Activated T-cell treated with anti-CD3 and anti-CD28 coated beads for 24 hours (primary cell): ENCODE data around the gene NSD2.
A peak's percentile ranks its signal among the peaks of the same experiment; 100 is the strongest.

Source experiments
- DNase-seq: peaks from one replicate; pipeline ENCODE4 v3.0.0-alpha.2; 2020; ENCODE audit warnings: low read depth

Gene NSD2

DNA sequence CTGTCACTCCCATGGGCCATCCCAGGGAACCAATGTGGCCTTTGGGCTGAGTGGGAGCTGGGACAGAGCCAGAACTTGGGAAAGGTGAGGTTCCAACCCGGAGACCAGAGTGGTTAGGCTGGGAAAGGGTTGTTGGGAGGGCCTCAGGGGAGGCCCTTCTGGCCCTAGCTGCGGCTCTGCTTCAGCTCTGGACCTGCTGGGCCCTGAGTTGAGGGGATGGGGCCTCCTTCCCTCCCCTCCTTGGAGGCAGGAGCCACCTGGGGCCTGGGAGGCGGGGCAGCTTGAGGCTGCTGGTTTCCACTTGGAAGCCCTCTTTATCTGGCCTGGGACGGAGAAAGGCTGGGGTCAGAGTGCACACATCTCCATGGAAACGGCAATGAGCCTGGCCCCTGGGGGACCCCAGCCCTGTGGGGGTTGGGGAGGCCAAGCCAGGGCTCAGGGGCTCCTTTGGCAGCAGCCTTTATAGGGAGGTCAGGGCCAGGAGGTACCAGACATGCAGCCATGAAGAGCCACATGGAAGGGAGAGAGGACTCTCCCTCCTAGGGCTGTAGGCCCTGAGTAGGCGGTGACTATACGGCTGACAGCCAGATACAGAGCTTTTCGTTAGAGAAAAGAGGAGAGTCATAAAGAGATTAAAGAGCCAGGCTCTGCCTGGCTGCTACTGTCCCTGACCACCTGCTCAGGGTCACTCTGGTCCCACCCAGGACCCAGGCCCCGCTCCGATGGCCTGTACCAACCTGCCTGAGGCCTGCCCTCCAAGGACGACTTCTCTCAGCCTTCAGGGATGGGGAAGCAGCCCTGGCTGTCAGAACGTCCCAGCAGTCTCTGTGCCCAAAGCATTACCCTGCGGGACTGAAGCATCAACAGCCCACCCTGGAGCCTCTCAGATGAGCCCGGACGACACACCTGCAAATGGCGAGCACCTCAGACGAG, 6.9 kb upstream of the NSD2 start:
- no peak for DNase-seq

DNA sequence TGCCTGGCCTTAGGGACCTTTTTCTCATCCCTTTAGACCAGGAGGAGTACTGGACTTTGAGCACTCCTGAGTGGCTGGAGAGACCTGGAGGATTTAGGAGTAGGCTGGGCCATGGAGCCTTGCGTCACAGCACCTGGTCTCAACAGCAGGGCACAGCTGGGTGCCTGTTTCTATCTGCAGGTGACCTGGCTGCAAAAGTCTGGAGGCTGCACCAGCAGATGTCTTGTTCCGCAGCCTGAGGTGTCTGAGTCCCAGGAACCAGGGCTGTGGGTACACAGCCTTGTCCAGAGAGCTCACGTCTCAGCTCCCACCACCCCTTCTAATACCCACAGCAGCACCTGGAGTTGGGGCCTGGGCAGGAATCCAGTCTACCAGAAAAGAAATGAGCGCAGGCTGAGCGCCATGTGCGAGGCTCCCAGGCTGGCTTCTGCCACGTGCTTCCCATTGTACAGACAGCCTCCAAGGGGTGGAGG, 5.0 kb upstream of the NSD2 start:
- DNase-seq: no peak

DNA sequence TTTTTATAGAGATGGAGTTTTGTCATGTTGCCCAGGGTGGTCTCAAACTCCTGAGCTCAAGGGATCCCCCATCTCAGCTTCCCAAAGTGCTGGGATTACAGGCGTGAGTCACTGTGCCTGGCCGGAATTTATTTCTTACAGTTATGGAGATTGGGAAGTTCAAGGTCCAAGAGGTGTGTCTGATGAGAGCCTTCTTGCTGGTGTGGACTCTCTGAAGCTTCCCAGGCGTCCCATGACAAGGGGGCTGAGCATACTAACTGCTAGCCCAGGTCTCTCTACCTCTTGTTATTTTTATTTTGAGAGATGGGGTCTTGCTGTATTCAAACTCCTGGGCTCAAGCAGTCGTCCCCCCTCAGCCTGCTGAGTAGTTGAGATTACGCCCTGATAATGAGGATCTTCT, 2.9 kb upstream of the NSD2 start:
- DNase-seq: no peak

DNA sequence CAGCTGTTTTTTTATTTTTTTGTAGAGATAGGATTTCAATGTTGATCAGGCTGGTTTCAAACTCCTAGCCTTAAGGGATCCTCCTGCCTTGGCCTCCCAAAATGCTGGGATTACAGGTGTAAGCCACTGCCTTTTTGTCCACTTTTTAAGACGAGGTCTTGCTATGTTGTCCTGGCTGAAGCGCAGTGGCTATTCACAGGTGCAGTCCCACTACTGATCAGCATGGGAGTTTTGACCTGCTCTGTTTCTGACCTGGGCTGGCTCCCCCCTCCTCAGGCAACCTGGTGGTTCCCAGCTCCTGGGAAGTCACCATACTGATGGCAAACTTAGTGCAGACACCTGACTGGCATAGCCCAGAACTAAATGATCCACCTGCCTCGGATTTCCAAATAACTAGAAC, 2.3 kb upstream of the NSD2 start:
- DNase-seq: no peak

DNA sequence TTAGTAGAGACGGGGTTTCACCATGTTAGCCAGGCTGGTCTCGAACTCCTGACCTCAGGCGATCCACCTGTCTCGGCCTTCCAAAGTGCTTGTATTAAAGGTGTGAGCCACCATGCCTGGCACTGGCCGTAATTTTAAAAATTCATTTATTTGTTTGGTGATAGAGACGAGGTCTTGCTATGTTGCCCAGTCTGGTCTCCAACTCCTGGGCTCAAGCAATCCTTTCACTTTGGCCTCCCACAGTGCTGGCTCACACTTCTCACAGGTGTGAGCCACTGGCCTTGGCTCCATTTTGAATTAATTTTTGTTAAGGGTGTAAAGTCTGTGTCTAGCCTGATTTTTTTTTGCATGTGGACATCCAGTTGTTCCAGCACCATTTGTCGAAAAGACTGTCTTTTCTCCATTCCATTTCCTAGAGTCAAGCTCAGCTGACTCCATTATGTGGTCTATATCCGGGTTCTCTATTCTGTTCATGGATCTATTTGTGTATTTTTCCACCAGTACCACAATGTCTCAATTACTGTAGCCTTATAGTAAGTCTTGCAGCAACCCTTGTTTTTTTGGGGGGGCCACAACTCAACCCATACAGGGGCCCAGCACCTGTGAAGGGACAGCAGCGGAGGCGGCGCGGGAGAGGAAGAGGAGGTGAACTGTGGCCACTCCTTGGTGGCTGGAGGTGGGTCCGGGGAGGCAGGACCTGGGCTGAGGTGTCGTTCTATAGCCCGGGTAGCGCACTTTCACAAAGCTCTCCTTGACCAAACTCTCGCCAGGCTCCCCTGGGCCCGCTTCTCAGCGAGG, 1.5 kb upstream of the NSD2 start:
- DNase-seq: no peak

DNA sequence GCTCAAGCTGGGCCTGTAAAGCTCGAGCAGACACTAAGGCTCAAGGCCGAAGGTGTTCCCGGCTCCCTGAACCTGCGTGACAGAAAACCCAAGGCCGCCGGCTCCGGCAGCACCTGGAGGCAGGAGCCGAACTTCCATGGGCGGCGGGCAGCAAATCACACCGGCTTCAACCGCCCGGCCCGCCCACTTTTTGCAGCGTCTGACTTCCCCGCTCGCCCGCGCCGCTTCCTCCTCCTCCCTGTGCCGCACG, 940 bp upstream of the NSD2 start:
- DNase-seq: peak; percentile 76

DNA sequence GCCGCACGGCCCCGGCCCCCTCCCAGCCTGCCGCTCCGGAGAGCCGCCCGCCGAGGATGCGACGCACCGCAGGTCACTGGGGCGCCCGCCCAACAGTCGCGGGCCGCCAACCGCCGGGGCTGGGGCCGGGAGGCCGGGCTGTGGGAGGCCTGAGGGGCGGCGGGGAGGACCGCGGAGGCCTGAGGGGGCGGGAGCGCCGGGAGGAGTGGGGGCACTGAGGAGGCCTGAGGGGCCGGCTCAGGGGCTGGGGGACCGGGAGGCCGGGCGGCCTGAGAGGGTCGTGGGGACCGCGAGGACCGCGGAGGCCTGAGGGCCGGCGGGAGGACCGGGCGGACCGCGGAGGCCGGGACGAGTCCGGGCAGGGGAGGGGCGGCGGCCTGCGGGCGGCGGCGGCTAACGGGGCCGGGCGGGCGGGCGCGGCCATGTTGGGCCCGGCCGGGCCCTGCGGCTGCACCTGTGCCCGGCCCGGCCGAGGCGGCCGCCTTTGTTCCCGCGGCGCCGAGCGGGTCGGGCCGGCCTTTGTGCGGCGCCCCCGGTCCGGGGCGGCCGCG, 353 bp downstream of the NSD2 start:
- DNase-seq: no peak

DNA sequence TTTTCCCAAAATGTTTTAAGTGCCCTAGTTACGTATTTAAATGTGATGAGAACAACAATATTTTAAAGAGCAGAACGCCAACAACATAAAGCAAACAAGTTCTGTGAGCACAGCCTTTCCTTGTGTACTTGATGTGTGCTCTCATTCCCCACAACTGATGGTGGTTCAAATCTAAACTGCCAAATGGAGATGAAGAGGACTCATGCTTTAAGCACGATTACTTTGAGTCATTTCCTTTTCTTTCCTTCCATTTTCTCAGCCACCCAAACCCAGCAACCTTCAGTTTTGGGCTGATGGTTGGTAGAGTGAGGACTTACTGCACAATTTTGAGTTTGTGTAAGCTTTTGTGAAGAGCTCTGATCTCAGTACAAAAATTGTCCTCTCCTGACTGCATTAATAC, 1.7 kb downstream of the NSD2 start:
- DNase-seq: no peak

DNA sequence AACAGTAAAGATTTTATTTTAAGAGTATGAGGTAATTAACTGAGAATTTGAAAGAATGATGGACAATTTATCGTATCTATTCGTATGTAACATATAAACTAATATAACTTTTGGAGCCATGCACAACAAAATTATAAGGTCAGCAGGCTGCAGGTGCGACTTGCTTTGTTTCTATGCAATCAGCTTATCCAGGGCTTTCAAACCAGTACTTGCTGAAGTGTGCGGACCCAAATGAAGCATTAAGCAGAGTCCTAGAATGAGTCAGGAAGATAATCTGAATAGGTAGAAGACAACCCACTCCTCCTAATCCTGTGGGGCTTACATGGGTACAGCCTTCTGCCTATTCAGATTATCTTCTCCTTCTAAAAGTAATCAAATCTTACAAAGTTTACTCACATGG, 2.1 kb downstream of the NSD2 start:
- no peak for DNase-seq

DNA sequence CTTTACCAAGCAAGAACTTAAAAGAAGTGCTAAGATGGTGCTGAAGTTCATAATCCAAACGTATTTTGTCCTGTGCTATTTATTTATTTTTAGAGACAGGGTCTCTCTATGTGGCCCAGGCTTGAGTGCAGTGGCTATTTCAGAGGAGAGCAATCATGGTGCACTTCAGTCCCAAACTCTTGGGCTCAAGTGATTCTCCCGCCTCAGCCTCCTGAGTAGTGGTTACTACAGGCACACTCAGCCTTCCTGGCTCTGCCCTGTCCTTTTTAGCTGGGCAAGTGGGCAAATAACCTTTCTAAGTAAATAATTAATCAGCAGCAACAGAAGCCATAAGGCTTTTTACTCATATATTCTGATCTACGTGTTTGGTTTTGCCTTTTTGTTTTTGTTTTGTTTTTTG, 2.6 kb downstream of the NSD2 start:
- no peak for DNase-seq

DNA sequence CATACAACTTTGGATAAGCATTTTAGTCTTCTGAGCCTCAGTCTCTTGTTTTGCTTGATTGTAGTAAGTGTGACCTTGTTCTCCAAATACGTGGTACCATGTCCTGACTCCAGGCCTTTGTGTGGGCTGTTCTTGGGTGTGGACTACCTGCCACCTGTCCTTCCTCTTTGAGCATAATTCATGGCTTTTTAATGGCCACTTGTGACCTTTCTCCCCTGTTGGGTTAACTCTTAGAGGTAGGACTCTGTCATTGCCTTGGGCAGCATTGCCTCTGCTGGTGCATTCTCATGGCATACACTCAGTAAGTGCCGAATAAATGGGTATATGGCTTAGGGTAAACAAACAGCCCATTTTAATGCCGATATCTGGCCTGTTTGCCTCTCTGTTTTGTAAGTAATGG, 3.0 kb downstream of the NSD2 start:
- DNase-seq: no peak

DNA sequence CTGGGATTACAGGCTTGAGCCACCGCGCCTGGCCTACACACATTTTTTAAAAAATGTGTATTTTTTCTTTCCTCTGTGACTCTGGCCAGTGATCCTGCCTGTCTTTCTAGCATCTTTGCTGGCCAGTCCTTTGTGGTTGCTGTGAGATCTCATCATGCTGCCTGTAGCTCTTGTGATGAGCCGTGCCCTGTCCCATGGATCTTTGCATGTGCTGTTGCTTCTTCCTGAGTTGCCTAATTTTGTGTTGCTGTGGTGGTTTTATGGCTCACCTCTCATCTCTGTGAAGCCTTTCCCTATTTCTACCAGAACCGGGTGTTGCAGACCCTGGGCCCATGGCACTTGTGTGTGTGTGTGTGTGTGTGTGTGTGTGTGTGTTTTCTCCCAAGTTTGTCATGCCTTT, 8.3 kb downstream of the NSD2 start:
- no peak for DNase-seq

DNA sequence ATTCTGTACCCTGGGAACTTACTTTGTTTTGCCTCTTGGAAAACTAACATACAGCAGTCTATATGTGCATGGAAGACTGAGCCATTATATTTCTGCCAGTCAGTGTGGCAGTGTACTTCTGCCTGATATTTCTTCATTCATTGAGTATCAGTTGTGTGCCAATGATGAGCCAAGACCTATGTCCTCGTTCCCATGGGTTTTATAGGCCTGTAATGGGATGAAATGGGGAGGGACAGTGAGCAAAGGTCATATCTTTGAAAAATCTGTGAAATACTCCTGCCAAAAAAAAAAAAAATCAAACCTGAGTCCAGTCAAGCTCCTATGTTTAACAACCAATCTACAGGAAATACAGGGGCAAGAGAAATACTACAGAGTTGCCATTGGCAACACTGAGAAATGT, 9.1 kb downstream of the NSD2 start:
- no peak for DNase-seq

DNA sequence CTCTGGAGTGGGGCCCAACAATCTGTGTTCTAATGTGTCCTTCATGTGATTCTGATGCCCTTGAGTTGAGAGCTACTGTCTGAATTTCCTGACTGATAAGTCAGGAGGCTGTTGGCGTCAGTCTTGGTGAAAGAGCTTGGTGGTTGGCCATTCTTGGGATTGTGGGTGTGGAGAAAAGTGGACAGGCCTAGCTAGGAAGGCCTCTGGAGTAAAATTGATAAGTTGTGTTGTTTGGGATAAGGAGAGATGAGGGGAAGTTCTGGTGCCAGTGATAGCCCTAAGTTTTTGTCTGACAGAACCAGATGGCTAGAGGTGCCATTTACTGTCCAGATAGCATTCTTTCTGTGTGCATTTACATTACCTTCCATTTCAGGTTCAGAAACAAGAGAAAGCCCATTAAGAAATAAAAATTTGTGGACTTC, 11.7 kb downstream of the NSD2 start:
- no peak for DNase-seq

DNA sequence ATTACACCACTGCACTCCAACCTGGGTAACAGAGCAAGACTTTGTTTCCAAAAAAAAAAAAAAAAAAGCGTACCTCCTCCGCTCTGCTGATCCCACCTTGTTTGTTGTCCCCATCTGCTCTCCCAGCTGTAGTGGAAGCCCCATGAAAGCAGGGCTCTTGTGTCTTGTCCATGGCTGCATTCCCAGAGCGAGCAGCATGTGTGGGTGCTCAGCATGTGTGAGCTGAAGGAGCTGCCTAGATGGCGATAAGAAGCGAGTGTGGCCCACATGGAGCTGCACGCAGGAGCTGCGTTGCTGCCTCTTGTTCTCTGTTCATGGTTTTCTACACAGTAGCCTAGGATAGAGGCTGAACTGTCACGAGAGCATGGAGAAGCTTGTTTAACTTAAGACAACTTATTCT, 12.4 kb downstream of the NSD2 start:
- no peak for DNase-seq

DNA sequence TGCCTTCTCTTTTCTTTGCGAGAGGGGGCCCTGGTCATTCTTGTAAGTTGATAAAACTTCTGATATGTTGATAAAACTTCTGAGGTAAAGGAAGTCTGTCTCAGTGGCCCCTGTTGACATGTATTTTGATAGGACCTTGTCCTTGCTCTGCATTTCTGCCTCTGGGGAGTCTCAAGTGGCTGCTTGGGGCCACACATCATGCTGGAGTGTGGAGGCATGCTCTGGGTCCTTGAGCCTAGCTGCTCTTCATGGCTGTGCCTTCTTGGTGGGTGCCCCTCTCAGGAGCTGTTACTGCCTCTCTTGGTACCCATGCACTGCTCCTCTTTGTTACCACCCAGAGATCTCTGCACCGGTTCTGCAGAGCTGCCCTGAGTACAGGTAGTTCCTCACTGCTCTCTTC, 14.2 kb downstream of the NSD2 start:
- no peak for DNase-seq

DNA sequence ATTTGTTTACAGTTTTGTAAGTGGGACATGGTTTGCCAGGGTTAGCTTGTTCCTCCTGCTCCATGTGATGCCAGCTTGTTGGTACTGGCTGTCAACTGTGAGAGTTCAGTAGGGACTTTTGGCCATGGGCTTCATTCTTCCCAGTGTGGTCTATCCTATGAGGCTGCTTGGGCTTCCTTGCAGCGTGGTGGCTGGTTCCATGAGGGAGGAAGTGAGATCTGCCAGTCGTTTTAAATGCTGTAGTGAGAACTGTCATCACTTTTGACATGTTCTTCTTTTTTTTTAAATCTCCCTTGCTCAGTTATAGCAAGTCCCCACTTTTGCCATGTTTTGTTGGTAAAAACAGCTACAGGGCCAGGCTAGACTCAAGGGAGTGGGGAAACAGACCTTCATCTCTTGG, 15.9 kb downstream of the NSD2 start:
- no peak for DNase-seq

DNA sequence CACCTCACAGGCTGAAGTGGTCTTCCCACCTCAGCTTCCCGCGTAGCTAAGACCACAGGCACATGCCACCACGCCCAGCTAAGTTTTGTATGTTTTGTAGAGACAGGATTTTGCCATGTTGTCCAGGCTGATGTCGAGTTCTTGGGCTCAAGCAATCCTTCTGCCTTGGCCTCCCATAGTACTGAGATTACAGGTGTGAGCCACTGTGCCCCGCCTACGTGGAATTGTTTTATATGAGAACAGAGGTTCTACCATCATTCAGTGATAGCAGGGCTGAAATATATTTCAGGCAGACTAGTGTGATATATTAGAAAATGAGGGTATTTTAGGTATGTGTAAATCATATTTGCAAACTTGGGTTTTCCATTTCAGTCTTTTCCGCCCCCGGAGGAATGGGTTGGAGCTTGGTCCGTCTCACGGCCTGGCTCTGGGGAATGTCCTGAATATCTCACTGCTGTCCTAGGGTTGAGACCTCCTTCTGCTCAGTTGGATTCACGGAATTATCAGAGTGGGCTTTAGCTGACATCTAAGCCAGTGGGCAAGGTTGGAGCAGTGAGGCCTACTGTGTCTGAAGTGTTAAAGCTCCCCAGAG, 19.9 kb downstream of the NSD2 start:
- no peak for DNase-seq

DNA sequence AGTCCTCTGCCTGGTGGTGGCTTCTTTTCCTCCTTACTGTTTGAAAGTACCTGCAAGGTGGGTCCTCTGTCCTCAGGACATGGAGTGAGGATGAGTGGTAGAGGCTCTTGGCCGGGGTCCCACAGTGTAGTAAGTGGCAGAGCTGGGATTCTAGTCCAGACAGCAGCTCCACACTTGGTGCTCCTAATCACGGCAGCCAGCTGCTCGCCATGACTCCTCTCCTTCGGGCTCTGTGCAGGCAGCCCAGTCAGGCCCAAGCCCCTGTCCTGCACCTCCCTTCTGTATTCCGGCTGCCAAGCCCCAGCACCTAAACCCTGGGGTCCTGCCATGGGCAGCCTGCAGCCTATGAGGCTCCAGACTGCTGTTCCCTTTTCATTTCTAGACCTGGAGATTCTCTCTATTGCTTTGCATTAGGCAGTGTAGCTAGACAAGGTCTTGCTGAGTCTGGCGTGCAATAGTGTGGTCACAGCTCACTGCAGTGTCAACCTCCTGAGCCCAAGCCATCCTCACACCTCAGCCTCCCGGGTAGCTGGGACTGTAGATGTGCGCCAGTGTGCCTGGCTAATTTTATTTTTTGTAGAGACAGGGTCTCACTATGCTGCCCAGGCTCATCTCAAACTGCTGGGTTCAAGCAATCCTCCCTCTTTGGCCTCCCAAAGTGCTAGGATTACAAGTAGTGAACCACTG, 24.9 kb downstream of the NSD2 start:
- DNase-seq: no peak

DNA sequence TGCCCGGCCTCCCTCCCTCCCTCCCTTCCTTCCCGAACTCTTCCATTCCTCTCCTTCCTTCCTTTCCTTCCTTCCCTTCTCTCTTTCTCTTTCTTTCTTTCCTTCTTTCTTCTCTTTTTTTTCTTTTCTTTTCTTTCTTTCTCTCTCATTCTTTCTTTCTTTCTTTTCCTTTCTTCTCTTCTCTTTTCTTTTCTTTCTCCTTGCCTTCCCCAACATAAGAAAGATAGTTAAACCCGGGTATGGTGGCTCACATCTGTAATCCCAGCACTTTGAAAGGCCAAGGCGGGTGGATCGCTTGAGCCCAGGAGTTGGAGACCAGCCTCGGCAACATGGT, 25.4 kb downstream of the NSD2 start:
- DNase-seq: no peak

DNA sequence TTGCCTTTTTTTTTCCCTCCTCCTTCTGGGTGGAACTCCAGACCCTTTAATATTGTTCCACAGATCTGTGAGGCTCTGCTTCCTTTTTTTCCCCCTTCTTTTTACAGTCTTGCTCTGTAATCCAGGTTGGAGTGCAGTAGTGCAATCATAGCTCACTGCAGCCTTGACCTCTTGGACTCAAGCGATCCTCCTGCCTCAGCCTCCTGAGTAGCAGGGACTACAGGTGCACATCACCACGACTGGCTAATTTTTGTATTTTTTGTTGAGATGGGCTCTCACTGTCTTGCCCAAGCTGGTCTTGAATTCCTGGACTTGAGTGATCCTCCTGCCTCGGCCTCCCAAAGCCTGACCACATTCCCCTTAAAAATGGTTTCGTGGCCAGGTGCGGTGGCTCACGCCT, 26.8 kb downstream of the NSD2 start:
- DNase-seq: no peak

DNA sequence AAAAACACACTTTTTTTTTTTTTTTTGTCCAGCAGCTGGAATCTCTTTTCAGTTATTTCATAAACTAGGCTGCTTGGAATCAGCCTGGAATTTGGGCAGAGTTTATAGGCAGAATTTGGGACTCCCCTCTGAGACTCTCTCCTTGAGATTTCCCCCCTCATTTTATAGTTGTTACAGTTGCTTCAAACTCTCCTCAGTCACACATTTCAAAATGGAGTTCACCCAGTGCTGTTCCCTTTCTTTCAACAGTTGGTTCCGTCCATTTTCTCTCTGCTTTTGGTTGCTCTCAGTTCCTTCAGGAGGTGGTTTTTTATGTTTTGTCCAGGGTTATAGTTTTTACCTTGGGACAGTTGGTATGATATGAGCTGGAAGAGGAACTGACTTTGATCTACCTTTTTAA, 27.5 kb downstream of the NSD2 start:
- DNase-seq: no peak
